Measurements from ENCODE around the gene YTHDC1.

YTHDC1 gene

DNA sequence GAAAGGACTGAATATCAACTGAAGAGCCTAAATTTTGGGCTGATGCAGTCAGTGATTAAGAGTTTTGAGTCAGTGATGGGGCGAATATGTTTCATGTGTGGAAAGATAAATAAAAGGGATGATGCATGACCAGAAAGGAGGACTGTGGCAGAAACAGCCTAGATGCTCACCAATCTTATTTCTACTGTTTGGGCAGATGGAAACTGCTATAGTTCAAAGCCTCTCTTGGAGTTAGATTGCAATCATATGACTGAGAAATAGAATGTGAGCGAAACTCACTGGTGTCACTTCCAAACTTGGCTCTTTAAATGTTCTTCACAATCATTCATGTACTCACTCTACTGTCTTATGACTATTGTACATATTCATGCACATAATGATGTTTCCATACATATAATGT is 35.4 kb upstream of the YTHDC1 start:
- no peak overlapping the region for H3K4me3 ChIP-seq (ENCODE audit: low read depth, low read length)
- TF ChIP-seq CTCF (IDR thresholded peaks at IDR 0.05; ENCODE audit: low read depth, low read length) = no peak

DNA sequence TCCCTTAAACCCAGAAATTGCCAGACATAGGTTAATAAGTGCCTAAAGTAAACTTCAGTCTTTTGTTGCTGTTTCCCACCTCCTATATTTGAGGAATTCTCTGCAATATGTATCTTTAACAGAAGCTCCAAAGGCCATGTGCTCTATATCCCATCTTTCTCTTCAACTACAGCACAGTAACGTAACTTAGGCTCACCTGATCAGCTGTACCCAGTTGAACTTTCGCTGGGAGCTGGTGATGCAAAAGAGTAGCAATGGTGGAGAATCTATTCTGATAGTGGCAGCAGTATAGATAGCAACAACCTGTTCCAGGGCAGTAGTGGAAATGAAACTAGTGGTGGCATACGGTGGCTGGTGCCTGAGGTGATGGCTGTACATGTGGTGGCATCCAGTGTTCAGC is 33.2 kb upstream of the YTHDC1 start:
- H3K4me3 ChIP-seq (ENCODE audit: low read depth, low read length) = no peak overlapping the region
- TF ChIP-seq CTCF (IDR thresholded peaks at IDR 0.05; ENCODE audit: low read depth, low read length) = no peak

DNA sequence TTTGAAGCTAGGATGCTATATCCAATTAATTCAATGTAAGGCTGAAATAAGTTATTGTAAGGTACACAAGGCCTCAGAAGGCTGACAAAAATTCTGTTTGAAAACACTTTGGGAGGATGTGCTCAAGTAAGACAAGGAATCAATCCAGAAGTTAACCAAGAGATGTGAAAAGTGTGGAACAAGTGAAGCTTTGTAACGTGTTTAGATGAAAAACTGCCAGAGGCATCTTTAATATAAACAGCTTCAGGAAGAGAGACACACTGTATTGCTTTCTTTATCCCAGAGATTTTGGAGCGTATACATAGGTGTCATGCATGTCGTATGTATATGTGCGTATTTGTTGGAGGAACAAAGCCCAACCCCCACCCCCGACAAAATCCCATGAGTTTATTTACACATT is 28.3 kb upstream of the YTHDC1 start:
- no peak for TF ChIP-seq CTCF (IDR thresholded peaks at IDR 0.05; ENCODE audit: low read depth, low read length)
- H3K4me3 ChIP-seq (ENCODE audit: low read depth, low read length) = no peak overlapping the region

- H3K4me3 ChIP-seq (ENCODE audit: low read depth, low read length) = peak overlapping the region; percentile 29
- TF ChIP-seq CTCF (IDR thresholded peaks at IDR 0.05; ENCODE audit: low read depth, low read length) = peak; percentile 89
Observed at GRCh38 chr4:68375667-68376559, 26.0 kb upstream of the YTHDC1 start.

DNA sequence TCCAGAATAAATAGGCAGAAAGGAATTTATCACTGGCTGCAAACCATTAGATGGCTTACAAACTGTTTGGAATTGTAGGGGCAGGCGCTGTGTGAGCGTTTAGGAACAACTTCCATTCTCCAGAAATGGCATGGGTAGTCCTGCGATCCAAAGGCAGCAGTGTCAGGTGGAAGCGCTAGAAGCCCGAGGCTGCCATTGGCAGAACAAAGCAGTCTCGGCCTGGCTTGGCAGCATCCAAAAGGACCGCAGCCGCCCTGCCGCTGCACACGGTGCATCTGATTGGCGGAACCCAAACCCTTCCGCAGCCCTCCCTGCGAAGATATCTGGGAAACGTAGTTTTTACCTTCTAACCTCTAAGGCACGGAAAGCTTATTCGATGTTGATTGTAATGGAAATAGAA is 23.6 kb upstream of the YTHDC1 start:
- no peak for TF ChIP-seq CTCF (IDR thresholded peaks at IDR 0.05; ENCODE audit: low read depth, low read length)
- H3K4me3 ChIP-seq (ENCODE audit: low read depth, low read length) = peak overlapping the region; percentile 33

GRCh38 chr4:68372588-68372987 is 22.7 kb upstream of the YTHDC1 start:
- no peak for TF ChIP-seq CTCF (IDR thresholded peaks at IDR 0.05; ENCODE audit: low read depth, low read length)
- no peak overlapping the region for H3K4me3 ChIP-seq (ENCODE audit: low read depth, low read length)

GRCh38 chr4:68369142-68369805 is 19.4 kb upstream of the YTHDC1 start:
- no peak for TF ChIP-seq CTCF (IDR thresholded peaks at IDR 0.05; ENCODE audit: low read depth, low read length)
- H3K4me3 ChIP-seq (ENCODE audit: low read depth, low read length) = peak overlapping the region; percentile 32
